B cell (primary cell): ENCODE measurements around the gene GLB1L3. TPM values are rescaled to one million over a fixed set of nuclear protein-coding genes. Genes with fewer than 3 reads are reported as not detected.

ENCODE experiments used
- ATAC-seq: fragments of 200-7000 bp; cut with Tn5 transposase; one replicate; pipeline ENCODE4 v1.10.0; 2021; ENCODE audit warnings: low read depth, mild to moderate bottlenecking, moderate number of reproducible peaks, moderate library complexity
- CTCF ChIA-PET: fragments of 350-600 bp; sonication (Branson Sonifier 250); formaldehyde crosslinking; loops from one replicate; lab custom pipeline; 2021; ENCODE audit warnings: antibody characterized with exemption, inconsistent platforms; lab: Charles Lee
- POLR2A ChIA-PET: fragments of 350-600 bp; sonication (Branson Sonifier 250); formaldehyde crosslinking; loops from one replicate; lab custom pipeline; 2021; ENCODE audit warnings: antibody characterized with exemption; lab: Charles Lee
- DNase-seq: peaks from one replicate; pipeline ENCODE4 v3.0.0; 2013
- H2AFZ ChIP-seq: 2 replicates; pipeline ENCODE4 v1.6.1; 2012; ENCODE audit warnings: mild to moderate bottlenecking, low read depth, low read length; ENCODE audit not compliant: insufficient read depth, poor library complexity, severe bottlenecking
- H3K27ac ChIP-seq, 2 donors: 1 replicate in 1 of 2; 2 replicates in 1 of 2; pipeline ENCODE4 v1.5.1; 2012 to 2013; ENCODE audit warnings: low read length in 2 of 2, mild to moderate bottlenecking in 2 of 2, moderate library complexity in 1 of 2
- H3K27me3 ChIP-seq, 4 experiments: fragments of 200-600 bp in 1 of 4; sonication (generic) in 1 of 4; replicated peaks in 1 of 4; 1 replicate in 2 of 4; 2 replicates in 2 of 4; pipeline versions ENCODE4 v1.6.1 to v1.7.0; 2013 to 2016; ENCODE audit warnings: low read length in 3 of 4, mild to moderate bottlenecking in 2 of 4, mixed read lengths in 1 of 4, moderate library complexity in 1 of 4; ENCODE audit not compliant: insufficient read depth in 4 of 4, control insufficient read depth in 3 of 4; ENCODE audit errors: control extremely low read depth in 1 of 4
- H3K36me3 ChIP-seq, 2 experiments: replicated peaks in 1 of 2; 1 replicate in 1 of 2; 2 replicates in 1 of 2; pipeline versions ENCODE4 v1.6.1 to v1.7.1; 2013; ENCODE audit warnings: low read length in 1 of 2; ENCODE audit not compliant: insufficient read depth in 2 of 2, control insufficient read depth in 1 of 2; ENCODE audit errors: control extremely low read depth in 1 of 2, extremely low read depth in 1 of 2
- H3K4me1 ChIP-seq, 2 donors: fragments of 200-600 bp in 1 of 2; sonication (generic) in 1 of 2; 1 replicate in 1 of 2; 2 replicates in 1 of 2; pipeline versions ENCODE4 v1.5.1 to v1.6.1; 2013 to 2017; ENCODE audit warnings: low read length in 2 of 2; ENCODE audit not compliant: control insufficient read depth in 2 of 2, insufficient read depth in 2 of 2
- H3K4me2 ChIP-seq: replicated peaks from 2 replicates; pipeline ENCODE3; 2012; ENCODE audit warnings: mild to moderate bottlenecking, low read depth, low read length; ENCODE audit not compliant: poor library complexity, severe bottlenecking
- H3K4me3 ChIP-seq, 5 experiments: fragments of 200-600 bp in 1 of 5; sonication (generic) in 1 of 5; 1 replicate in 3 of 5; 2 replicates in 2 of 5; pipeline versions ENCODE4 v1.5.1 to v1.7.0; 2011 to 2016; ENCODE audit warnings: low read length in 4 of 5, mild to moderate bottlenecking in 4 of 5, low read depth in 2 of 5, control low read depth in 1 of 5, moderate library complexity in 1 of 5; ENCODE audit not compliant: insufficient read depth in 1 of 5; ENCODE audit errors: control extremely low read depth in 1 of 5, extremely low read depth in 1 of 5
- H3K79me2 ChIP-seq: fragments of 200-600 bp; sonication (generic); one replicate; pipeline ENCODE4 v1.6.0; 2016; ENCODE audit warnings: low read length; ENCODE audit not compliant: control insufficient read depth, insufficient read depth
- H3K9ac ChIP-seq: fragments of 200-600 bp; sonication (generic); 2 replicates; pipeline ENCODE4 v1.6.1; 2017; ENCODE audit warnings: mild to moderate bottlenecking, low read length, moderate library complexity
- H3K9me3 ChIP-seq, 3 donors: one replicate each; pipeline versions ENCODE4 v1.6.1 to v1.7.1; 2013; ENCODE audit warnings: low read length in 2 of 3; ENCODE audit not compliant: control insufficient read depth in 2 of 3, insufficient read depth in 1 of 3; ENCODE audit errors: control extremely low read depth in 1 of 3
- H4K20me1 ChIP-seq: 2 replicates; pipeline ENCODE4 v1.6.0; 2012; ENCODE audit warnings: mild to moderate bottlenecking, low read length; ENCODE audit not compliant: insufficient read depth, control insufficient read depth, poor library complexity, severe bottlenecking
- H3K27ac Mint-ChIP-seq: one replicate; pipeline ENCODE4 v1.8.0; 2021; ENCODE audit warnings: mixed read lengths
- H3K27me3 Mint-ChIP-seq: one replicate; pipeline ENCODE4 v1.8.0; 2021; ENCODE audit warnings: mixed read lengths
- H3K4me1 Mint-ChIP-seq: one replicate; pipeline ENCODE4 v1.8.0; 2021; ENCODE audit warnings: mixed read lengths
- H3K4me3 Mint-ChIP-seq: one replicate; pipeline ENCODE4 v1.8.0; 2021; ENCODE audit warnings: mixed read lengths
- H3K9me3 Mint-ChIP-seq: one replicate; pipeline ENCODE4 v1.8.0; 2022; ENCODE audit warnings: mixed read lengths; ENCODE audit not compliant: insufficient read depth
- CTCF ChIP-seq: fragments of 200-600 bp; IDR thresholded peaks from one replicate; pipeline ENCODE4 v1.8.0; 2022; ENCODE audit warnings: antibody characterized with exemption, mild to moderate bottlenecking
- EZH2 ChIP-seq: IDR thresholded peaks from 2 replicates; pipeline ENCODE4 v1.6.1; 2012; ENCODE audit warnings: borderline replicate concordance, low read depth, mild to moderate bottlenecking, moderate library complexity, low read length; ENCODE audit not compliant: insufficient read depth, poor library complexity, severe bottlenecking
- WGBS: methylation state at CpG from one replicate; pipeline ENCODE4 v1.1.5; 2013; ENCODE audit warnings: missing lambda C conversion rate; ENCODE audit not compliant: insufficient coverage; 5-methylcytosine and 5-hydroxymethylcytosine counted together
- intact Hi-C: fragments of 100-400 bp; cut with micrococcal nuclease; formaldehyde crosslinking; loops from one replicate; pipeline ENCODE4 v1.10.0; 2022
- polyA plus RNA-seq: library from polyadenylated mRNA; depleted of rRNA; stranded (reverse); fragments of >200 nt; gene quantifications from 2 replicates; pipeline ENCODE4 v1.2.3, GENCODE V29; 2012
- total RNA-seq, 2 donors: library from RNA; stranded (reverse); fragments of 120-200 nt in 1 of 2; gene quantifications; 1 replicate in 1 of 2; 2 replicates in 1 of 2; pipeline versions ENCODE4 v1.2.3 to v1.2.4, GENCODE V29; 2013 to 2022

GLB1L3 gene
- total and polyA plus RNA-seq, 2 donors (not counting 1 experiment from before 2014, with no cell fraction given), result not detected

- Histone ChIP-seq H4K20me1 (no peaks in the 10 kb centered on the region), H3K27ac (no peak overlapping the region), H3K4me3 (peak overlapping the region in 4 of 5 experiments; percentile 29 to 59 (median 46)), H3K9me3 (peaks cover 0 to 26% (median 5%) of the 10 kb centered on the region in 3 donors), H3K4me2 (peak overlapping the region; percentile 88), H3K79me2 (no peaks in the 10 kb centered on the region), H3K9ac (peak overlapping the region; percentile 55), H3K4me1 (peaks cover 21 to 39% of the 10 kb centered on the region in 2 donors), H2AFZ (peak overlapping the region; percentile 69), H3K36me3 (no peaks in the 10 kb centered on the region), H3K27me3 (peaks cover 1 to 58% (median 55%) of the 10 kb centered on the region in 4 experiments)
- Mint-ChIP-seq H3K27ac (no peak overlapping the region), H3K27me3 (peaks cover 71% of the 10 kb centered on the region), H3K9me3 (peaks cover 7% of the 10 kb centered on the region), H3K4me1 (peaks cover 22% of the 10 kb centered on the region), H3K4me3 (peak overlapping the region; percentile 83)
- 2% methylated on average over 88 of the region's 88 CpGs for WGBS
- intact Hi-C loops, result no loop called here
- TF ChIP-seq CTCF, result no peak
- no peak for TF ChIP-seq EZH2
- no peak for ATAC-seq
- peak; percentile 30 for DNase-seq
- ChIA-PET CTCF (interaction anchor here (1.2 to 1.6 kb wide), 4 partner anchors 15 to 226 kb away, joined by 3 to 5 read pairs (median 4); no protein-coding TSS in a partner anchor), POLR2A (no interaction called here)
Measured at GRCh38 chr11:134276396-134277182, 410 bp downstream of the GLB1L3 start.
